Stimulated activated naive CD4-positive, alpha-beta T cell treated with Interleukin-2 at 50 U/mL for 16 hours (primary cell): ENCODE data around the gene PARP16.
A peak's percentile ranks its signal among the peaks of the same experiment; 100 is the strongest.

Experiments
- DNase-seq: peaks from one replicate; lab custom pipeline; 2025; lab: John Stamatoyannopoulos, UW

PARP16 gene, protein sequence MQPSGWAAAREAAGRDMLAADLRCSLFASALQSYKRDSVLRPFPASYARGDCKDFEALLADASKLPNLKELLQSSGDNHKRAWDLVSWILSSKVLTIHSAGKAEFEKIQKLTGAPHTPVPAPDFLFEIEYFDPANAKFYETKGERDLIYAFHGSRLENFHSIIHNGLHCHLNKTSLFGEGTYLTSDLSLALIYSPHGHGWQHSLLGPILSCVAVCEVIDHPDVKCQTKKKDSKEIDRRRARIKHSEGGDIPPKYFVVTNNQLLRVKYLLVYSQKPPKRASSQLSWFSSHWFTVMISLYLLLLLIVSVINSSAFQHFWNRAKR

DNA sequence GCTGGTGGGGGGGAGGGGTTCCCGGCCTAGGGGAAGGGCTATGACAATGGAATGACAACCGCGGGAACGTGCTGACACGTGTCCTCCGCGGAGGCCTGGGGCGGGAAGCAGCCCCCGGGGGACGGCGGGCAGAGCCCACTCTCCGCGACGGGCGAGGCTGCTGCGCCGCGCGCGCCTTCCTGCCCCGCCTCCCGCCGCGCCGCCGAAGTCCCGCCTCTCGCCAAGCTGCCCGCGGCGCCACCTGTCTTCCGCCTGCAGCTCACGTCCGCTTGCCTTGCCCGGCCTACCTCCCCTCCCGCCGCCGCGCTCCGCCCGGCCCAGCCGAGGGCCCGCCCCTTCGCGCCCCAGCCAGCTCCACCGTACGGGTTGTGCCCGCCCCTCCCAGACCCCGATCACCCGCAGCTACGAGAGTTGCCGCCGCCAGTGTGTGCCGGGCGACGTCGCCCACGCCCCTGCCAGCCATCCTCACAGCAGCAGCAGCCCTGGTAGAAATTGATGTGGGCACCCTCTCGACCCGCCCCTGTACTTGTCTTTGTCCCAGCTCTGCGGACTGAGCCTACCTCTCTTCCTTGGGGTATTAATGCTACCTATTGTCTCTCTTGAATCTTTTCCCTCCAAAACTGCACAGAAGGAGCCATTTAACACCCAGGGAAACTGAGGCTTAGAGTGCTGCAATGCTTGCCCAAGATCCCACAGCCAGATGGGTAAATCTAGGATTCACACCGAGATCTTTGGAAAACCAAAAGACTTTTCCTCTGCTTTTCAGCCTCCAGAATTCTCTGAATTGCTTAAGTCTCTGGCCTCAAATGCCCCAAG is at the start of gene PARP16:
PARP16 (minus strand) TSS at position 180 of the 816 bp plus-strand sequence. CDS start 457 bp downstream, outside the sequence.
- peak; percentile 91 for DNase-seq

GRCh38 chr15:65335278-65336055 is 48.8 kb upstream of the PARP16 start:
- no peak for DNase-seq

DNA sequence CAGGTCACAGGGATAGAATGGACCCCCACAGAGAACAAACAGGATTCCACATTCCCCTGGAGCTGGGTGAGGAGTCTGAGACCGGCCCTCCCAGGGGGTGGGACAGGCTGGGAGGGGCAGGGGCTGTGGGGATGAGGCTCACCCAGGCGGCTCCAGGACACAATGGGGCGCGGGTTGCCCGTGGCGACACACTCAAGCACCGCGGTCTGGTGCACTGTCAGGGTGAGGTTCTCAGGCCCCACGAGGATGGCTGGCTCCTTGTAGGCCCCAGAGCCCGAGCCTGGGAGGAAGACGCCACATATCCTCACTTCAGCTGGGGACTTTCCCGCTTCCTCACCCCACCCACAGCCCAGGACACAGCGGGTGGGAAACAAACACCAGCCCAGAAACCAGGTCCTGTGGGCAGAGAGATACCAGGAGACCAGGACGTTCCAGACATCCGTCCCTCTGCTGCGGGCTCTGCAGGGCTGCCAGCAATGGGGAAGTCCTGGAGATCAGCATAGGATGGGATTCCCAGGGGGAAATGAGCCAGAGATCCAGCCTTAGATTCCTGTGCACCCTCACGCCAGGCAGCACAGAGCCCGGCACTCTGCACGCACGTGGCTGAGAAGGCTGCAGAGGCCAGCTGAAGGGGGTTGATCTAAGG is 48.0 kb upstream of the PARP16 start:
- DNase-seq = no peak

DNA sequence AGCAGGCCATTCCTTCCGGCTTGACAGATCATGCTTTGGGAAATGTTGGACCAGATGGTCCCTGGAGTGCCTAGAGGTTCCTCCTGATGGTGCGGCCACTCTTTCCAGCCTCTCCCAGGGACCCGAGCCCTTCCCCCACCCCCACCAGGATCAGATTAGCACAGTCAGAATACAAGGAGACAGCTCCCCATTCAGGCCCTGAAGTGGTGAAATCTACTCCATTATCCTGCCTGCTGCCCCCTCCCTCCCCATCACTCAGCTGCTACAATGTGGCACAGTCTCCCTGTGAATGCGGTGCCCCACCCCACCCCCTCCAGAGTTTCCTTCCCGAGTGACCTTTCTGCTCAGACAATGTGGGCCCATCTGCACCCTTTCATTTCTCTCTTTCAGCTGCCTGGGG is 47.2 kb upstream of the PARP16 start:
- DNase-seq = no peak

- DNase-seq = no peak
Observed at GRCh38 chr15:65333148-65333820, 46.6 kb upstream of the PARP16 start.

- no peak for DNase-seq
Observed at GRCh38 chr15:65332391-65333147, 45.9 kb upstream of the PARP16 start.

DNA sequence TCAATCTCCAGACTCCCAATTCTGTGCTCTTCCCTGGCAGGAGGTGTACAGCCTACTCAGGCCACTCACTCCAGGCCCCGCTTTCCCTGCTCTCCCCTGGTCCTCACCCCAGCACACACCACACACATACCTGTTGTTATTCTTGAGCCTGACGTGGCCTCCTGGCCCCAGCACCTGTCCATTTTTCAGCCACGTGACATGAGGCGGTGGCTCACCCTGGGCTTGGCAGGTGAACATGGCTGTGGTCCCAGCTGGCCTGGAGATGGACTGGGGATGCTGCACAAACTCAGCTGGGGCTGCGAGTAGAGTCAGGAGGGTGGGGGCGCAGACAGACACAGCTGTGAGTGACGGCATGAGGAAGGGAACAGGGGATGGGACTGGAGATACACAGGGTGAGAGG is 45.1 kb upstream of the PARP16 start:
- DNase-seq = no peak

GRCh38 chr15:65330934-65331645 is 44.4 kb upstream of the PARP16 start:
- no peak for DNase-seq

- no peak for DNase-seq
Observed at GRCh38 chr15:65329984-65330735, 43.5 kb upstream of the PARP16 start.

- no peak for DNase-seq
Observed at GRCh38 chr15:65329288-65329983, 42.8 kb upstream of the PARP16 start.

GRCh38 chr15:65328506-65329287 is 42.0 kb upstream of the PARP16 start:
- DNase-seq = no peak

GRCh38 chr15:65327651-65328393 is 41.1 kb upstream of the PARP16 start:
- DNase-seq = no peak

DNA sequence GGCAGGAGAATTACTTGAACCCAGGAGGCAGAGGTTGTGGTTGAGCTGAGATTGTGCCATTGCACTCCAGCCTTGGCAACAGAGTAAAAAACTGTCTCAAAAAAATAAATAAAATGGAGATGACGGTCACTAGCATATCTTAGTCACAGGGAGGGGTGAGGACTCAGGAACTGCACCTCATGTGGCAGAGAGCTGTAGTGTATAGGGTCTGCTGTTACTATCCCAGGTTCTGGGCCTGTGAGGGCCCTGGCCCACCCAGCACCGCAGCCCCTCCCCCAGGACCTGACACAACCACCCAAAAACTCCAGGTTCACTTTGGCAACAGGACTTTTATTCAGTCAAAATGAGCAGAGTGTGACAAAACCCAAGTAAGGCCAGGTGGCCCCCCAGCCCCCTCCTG is 40.1 kb upstream of the PARP16 start:
- no peak for DNase-seq

GRCh38 chr15:65326117-65326526 is 39.4 kb upstream of the PARP16 start:
- DNase-seq = no peak

DNA sequence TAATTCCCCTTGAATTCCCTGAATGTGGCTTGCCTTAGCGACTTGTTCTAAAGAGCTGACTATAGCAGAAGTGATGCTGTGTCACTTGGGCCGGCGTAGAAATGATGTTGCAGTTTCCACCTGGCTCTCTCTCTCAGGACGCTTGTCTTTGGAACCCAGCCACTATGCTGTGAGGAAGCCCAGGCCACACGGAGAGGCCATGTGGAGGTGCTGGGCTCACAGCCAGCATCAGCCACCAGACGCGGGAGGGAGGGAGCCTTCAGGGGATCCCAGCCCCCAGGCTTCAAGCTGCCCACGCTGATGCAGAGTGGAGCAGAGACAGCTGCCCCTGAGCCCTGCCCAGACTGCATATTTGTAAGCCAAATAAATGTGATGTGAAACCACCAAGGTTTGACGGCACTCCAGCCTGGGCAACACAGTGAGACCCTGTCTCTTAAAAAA is 36.4 kb upstream of the PARP16 start:
- no peak for DNase-seq

- peak; percentile 68 for DNase-seq
Observed at GRCh38 chr15:65318870-65319356, 32.2 kb upstream of the PARP16 start.

GRCh38 chr15:65312400-65312916 is 25.8 kb upstream of the PARP16 start:
- DNase-seq = no peak
